ENCODE results near the gene BST1.

DNA sequence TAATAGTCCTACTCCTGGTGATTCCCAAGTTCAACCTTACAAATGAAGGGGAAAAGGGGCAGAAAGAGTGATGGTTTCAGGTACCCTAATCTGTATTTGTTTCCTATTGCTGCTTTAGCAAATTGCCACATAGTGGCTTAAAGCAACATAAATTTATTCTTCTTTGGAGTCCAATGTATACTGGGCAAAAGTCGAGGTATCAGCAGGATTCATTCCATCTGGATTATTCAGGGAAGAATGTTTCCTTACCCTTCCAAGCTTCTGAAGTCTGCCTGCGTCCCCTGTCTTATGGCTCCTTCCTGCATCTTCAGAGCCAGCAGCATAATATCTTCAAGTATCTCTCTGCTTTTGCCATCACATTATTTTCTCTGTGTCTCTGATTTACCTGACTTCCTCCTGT is 10.3 kb upstream of the BST1 start:
- TF ChIP-seq POLR2A (IDR thresholded peaks at IDR 0.05; ENCODE audit: low read length) (no peak), GATA1 (IDR thresholded peaks at IDR 0.05; ENCODE audit: low read depth, low read length) (no peak)

All from erythroblast (primary cell).